ENCODE results near the gene PES1.
"Not testable (repeated sequence)": the region's sequence is repeated elsewhere in the genome, so short reads cannot be mapped to it uniquely, and the experiment has no call there.

The PES1 gene

GRCh38 chr22:30609260-30610185 is 17.8 kb upstream of the PES1 start:
- DNase-seq (ENCODE audit: low read depth in 4 of 4, low spot score in 1 of 4), result peak in 1 of 4 experiments; percentile 10

GRCh38 chr22:30607939-30608338 is 16.2 kb upstream of the PES1 start:
- DNase-seq (ENCODE audit: low read depth in 4 of 4, low spot score in 1 of 4), result no peak

- DNase-seq (ENCODE audit: low read depth in 4 of 4, low spot score in 1 of 4), result no peak
These were observed 15.7 kb upstream of the PES1 start for GRCh38 chr22:30607300-30607930.

- peak in 2 of 4 experiments; percentile 10 to 20 for DNase-seq (ENCODE audit: low read depth in 4 of 4, low spot score in 1 of 4)
These were observed 15.0 kb upstream of the PES1 start, which contains the start of gene TCN2 for GRCh38 chr22:30606455-30607299. Gene TCN2, plus strand, starts transcription at chr22:30607174. Its CDS starts 158 bp downstream, at chr22:30607332.

GRCh38 chr22:30605449-30606110 is 13.9 kb upstream of the PES1 start:
- DNase-seq (ENCODE audit: low read depth in 4 of 4, low spot score in 1 of 4), result peak in 2 of 4 experiments; percentile 17 to 26

- DNase-seq (ENCODE audit: low read depth in 4 of 4, low spot score in 1 of 4), result no peak
These were observed 13.0 kb upstream of the PES1 start for GRCh38 chr22:30604723-30605122.

GRCh38 chr22:30603801-30604200 is 12.1 kb upstream of the PES1 start:
- no peak for DNase-seq (ENCODE audit: low read depth in 4 of 4, low spot score in 1 of 4)

- DNase-seq (ENCODE audit: low read depth in 4 of 4, low spot score in 1 of 4), result no peak
These were observed 10.3 kb upstream of the PES1 start for GRCh38 chr22:30602049-30602448.

GRCh38 chr22:30601464-30601863 is 9.8 kb upstream of the PES1 start:
- no peak for DNase-seq (ENCODE audit: low read depth in 4 of 4, low spot score in 1 of 4)

- no peak for DNase-seq (ENCODE audit: low read depth in 4 of 4, low spot score in 1 of 4)
These were observed 9.2 kb upstream of the PES1 start for GRCh38 chr22:30600921-30601320.

GRCh38 chr22:30598986-30599385 is 7.3 kb upstream of the PES1 start:
- no peak for DNase-seq (ENCODE audit: low read depth in 4 of 4, low spot score in 1 of 4)

- DNase-seq (ENCODE audit: low read depth in 4 of 4, low spot score in 1 of 4), result no peak
These were observed 5.2 kb upstream of the PES1 start for GRCh38 chr22:30596886-30597285.

- no peak for DNase-seq (ENCODE audit: low read depth in 4 of 4, low spot score in 1 of 4)
These were observed 4.5 kb upstream of the PES1 start for GRCh38 chr22:30596199-30596598.

- DNase-seq (ENCODE audit: low read depth in 4 of 4, low spot score in 1 of 4), result not testable (repeated sequence)
These were observed 627 bp upstream of the PES1 start for GRCh38 chr22:30592360-30592713.

GRCh38 chr22:30591191-30591587 is 521 bp downstream of the PES1 start:
- DNase-seq (ENCODE audit: low read depth in 4 of 4, low spot score in 1 of 4), result no peak

GRCh38 chr22:30586414-30586813 is 5.3 kb downstream of the PES1 start:
- DNase-seq (ENCODE audit: low read depth in 4 of 4, low spot score in 1 of 4), result no peak

GRCh38 chr22:30584441-30584840 is 7.3 kb downstream of the PES1 start:
- DNase-seq (ENCODE audit: low read depth in 4 of 4, low spot score in 1 of 4), result no peak

- no peak for DNase-seq (ENCODE audit: low read depth in 4 of 4, low spot score in 1 of 4)
These were observed 8.7 kb downstream of the PES1 start for GRCh38 chr22:30582788-30583545.

- DNase-seq (ENCODE audit: low read depth in 4 of 4, low spot score in 1 of 4), result no peak
These were observed 9.7 kb downstream of the PES1 start for GRCh38 chr22:30582051-30582450.

GRCh38 chr22:30580896-30581295 is 10.8 kb downstream of the PES1 start:
- no peak for DNase-seq (ENCODE audit: low read depth in 4 of 4, low spot score in 1 of 4)
